HG03175 (cell line): ENCODE data around the gene OPRL1.
"Not testable (repeated sequence)": the region's sequence is repeated elsewhere in the genome, so short reads cannot be mapped to it uniquely, and the experiment has no call there.

Experiments used
- ATAC-seq: cut with Tn5 transposase; IDR thresholded peaks from one replicate; pipeline ENCODE4 v1.9.1; 2021; ENCODE audit warnings: mild to moderate bottlenecking, moderate library complexity; ENCODE audit not compliant: unreplicated experiment

OPRL1 gene

DNA sequence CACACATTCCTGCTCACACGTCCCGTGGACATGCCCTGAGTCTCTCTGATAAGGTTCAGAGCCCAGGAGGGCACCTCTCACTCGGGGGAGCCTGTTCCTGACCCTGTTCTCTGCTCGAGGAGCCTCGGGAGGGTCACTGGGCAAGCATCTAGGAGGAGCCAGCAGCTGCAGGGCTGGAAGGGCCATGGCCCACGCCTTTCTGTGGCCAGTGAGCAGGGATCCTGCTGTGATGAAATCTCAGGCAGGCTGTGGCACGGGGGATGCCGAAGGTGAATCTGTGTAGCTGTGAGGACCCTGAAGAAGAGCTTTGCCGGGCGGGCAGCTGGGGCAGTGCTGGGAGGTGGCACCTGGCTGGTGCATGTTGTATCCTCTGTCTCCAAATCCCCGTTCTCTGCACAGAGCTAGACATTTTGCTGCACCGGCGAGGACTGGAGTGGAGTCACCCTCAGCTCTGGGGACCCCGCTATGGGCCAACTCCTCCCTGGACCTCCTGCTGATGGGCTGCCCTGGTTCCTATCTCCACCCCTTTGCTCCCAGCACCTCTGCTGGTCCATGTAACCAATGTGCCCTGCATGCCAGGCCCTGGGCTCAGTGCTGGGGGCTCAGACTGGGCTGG lies 34.6 kb downstream of the OPRL1 start:
- ATAC-seq, result no peak

DNA sequence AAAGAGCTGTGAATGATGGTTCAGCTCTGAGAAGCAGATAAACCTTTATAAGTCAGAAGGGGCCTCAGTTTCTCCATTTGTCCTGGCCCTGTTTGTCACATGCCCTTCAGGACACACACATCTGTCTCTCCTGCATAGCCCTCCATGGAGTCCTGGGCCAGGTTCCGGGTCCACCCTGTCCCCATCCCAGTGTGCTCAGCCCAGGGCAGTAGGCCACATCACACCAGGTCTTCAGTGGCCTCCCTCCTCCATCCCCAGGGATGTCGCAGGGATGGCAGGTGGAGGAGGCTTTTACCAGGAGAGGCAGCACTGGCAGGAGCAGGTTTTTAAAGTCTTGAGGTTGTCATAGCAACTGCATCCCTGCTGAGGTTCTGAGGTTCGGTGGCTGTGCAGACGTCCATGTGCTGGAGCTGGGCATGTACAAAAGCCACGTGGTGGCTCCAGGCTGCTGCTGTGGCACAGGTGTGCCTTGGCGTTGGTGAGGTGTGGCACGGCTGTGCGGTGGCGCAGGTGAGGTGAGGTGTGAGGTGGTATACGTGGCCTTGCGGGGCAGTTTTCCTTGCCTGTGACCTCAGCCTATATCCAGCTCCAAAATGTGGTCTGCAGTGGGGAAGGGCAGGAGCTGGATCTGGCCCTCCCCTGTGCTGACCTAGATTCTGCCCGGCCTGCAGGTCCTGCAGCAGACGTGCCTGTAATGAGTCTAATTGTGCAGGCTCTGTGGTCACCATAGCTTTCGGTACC lies 35.5 kb downstream of the OPRL1 start:
- no peak for ATAC-seq

DNA sequence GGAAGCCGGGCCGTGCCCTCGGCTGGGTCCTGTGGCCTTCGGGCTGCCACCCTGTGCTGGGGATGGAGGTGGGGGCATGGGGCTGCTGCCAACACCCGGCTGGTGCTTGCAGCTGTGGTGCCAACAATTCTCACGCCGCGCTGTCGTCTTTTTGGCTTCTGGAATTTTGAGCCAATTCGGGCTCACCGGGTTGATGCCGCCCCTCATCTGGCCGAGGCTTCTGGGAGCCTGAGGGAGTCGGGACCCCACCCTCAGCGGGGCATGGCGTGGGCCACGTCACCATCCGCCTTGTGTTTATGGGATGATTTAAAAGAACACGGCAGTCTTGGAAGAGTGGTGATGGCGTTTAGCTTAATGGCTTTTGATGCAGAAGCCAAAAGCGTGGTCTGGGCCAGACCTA lies 36.1 kb downstream of the OPRL1 start:
- no peak for ATAC-seq

DNA sequence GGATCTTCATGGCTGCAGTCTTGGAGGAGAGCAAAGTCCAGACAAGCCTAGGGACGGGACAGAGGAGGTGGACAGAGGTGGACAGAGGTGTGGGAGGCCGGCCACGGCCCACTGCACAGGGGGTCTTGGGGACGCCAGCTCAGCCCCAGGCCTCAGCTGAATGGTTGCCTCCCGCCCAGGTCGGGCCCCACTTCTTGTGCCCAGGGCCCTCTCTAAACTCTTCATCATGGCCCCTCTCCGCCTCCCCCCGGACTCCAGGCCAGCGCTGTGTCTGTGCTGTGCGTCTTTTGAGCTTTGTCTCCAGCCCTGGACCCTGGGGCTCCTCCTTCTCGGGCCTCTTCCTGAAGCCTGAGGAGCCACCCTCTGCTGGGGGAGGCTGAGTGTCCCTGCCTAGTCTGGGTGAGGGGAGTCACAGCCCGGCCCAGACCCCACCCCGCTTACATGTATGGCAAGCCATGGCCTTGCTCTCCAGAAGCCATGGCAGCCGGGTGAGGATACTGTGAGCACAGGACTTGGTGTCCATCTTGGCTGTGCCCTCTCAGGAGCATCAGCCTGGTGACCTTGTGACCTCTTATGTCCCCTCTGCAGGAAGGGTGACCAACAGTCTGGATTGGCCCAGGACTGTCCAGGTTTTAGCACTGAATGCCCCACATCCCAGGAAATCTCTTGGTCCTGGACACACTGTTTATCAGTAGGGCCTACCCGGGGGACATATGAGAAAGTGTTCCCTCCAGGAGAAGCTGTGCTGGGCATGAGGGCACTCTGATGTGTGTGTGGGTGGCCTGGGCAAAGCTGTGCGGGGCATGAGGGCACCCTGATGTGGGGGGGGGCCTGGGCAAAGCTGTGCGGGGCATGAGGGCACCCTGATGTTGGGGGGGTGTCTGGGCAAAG lies 36.9 kb downstream of the OPRL1 start:
- ATAC-seq, result no peak

DNA sequence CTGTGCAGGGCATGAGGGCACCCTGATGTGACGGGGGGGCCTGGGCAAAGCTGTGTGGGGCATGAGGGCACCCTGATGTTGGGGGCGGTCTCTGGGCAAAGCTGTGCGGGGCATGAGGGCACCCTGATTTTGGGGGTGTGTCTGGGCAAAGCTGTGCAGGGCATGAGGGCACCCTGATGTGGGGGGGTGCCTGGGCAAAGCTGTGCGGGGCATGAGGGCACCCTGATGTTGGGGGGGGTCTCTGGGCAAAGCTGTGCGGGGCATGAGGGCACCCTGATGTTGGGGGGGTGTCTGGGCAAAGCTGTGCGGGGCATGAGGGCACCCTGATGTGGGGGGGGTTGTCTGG lies 37.5 kb downstream of the OPRL1 start:
- ATAC-seq, result not testable (repeated sequence)

DNA sequence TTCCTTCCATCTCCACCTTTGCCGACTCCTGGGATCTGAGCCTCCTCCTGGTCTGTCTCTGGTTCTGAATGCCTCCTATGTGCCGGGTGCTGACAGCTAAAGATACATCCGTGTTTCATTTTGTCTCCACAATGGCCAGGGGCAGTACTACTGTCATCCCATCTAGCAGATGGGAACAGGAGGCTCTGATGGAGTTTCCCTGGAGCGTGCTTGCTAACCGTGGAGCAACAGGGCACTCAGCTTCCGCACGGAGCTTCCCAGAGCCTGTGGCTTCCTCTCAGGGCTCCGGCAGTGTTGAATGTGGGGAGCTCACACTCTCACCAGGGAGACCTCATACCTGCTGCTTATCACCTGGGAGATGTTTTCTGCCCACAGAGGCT lies 39.4 kb downstream of the OPRL1 start:
- no peak for ATAC-seq

DNA sequence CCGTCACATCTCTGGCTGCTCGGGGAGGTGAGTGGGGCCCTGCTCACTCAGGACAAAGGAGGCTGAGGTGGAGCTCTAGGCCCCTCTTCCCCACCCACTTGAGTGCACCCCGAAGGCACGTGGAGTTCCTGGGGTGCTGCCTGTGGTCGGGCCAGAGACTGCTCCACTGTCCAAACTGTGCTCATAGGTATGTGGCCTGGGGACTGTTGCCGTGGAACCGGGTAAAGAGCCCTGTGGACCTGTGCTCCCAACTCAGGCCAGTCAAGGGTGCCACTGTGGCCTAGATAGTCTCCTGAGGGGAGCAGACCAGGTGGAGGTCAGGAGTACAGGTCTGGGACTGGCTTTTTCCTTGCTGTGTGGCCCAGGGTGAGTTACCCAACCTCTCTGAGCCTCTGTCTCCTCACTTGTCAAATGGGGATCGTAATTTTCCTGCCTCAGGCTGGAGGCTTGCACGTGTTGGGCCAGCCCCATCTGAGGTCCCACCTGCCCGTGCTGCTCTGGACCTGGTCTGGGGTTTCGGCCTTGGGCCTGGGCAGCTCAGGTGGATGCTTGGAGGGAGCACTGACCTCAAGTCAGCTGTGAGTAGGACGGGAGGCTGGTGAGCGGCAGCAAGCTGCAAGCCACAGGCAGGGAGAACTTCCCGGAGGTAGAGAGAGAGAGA lies 39.9 kb downstream of the OPRL1 start:
- no peak for ATAC-seq

DNA sequence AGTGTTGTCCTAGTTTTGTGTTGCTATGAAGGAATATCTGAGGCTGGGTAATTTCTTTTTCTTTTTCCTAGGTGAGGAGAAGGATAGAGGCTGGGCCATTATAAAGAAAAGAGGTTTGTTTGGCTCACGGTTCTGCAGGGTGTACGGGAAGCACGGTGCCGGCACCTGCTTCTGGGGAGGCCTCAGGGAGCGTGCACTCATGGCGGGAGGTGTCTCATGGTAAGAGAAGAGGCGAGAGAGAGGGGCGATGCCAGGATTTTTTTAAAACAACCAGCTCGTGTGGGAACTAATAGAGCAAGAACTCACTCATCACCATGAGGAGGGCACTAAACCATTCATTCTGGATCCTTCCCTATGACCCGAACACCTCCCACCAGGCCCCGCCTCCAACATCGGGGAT lies 41.7 kb downstream of the OPRL1 start:
- ATAC-seq, result no peak

DNA sequence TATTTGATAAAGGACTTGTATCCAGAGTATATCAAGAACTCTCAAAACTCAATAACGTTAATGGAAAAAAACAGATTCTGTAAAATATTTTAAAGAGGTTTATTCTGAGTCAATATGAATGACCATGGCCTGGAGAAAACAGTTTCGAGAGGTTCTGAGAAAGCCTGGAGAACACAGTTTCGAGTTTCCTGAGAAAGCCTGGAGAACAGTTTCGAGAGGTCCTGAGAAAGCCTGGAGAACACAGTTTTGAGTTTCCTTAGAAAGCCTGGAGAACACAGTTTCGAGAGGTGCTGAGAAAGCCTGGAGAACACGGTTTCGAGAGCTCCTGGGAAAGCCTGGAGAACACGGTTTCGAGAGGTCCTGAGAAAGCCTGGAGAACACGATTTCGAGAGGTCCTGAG lies 43.0 kb downstream of the OPRL1 start:
- ATAC-seq, result not testable (repeated sequence)

DNA sequence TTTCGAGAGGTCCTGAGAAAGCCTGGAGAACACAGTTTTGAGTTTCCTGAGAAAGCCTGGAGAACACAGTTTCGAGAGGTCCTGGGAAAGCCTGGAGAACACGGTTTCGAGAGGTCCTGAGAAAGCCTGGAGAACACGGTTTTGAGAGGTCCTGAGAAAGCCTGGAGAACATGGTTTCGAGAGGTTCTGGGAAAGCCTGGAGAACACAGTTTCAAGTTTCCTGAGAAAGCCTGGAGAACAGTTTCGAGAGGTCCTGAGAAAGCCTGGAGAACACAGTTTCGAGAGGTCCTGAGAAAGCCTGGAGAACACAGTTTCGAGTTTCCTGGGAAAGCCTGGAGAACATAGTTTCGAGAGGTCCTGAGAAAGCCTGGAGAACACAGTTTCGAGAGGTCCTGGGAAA lies 43.6 kb downstream of the OPRL1 start:
- ATAC-seq, result not testable (repeated sequence)

DNA sequence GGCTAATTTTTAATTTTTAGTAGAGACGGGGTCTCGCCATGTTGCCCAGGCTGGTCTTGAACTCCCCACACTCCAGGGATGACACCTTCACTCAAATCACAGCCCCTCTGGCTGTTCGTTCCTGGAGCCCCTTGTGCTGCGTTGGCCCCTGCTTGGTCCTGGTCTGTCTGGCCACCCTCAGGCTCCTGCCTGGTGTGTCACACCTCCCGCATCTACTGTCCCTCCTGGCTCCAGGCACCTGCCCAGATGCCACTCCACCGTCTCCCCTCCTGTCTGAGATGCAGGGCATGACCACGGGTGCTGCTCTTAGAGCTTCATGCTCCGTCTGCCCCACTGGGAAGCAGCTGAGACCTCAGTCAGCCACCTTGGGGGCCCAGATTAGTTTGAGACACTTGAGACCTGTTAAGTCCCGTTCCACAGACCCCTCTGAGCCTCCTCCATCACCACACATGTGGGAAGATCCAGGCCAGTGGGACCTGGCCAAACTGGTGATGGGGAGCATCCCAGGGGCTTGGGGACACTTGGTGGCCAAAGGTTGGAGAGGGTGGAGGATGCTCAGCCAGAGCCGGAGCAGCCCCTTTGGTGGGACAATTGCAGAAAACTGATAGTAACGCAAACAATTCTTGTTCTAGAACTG lies 49.4 kb downstream of the OPRL1 start:
- ATAC-seq, result no peak

DNA sequence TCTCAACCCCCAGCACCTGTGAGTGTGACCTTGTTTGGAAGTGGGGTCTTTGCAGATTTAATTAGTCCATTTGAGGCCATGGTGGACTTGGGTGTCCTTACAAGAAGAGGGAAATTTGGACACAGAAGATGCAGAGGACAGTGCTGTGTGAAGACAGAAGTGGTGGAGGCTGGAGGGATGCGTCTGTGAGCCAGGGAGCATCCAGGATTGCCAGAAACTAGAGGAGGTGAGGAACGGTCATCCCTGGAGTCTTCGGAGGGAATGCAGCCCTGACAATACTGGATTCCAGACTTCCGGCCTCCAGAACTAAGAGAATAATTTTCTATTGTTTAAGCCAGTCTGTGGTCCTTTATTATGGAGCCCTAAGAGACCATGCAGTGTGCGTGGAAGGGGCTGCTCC lies 50.4 kb downstream of the OPRL1 start:
- ATAC-seq, result no peak

DNA sequence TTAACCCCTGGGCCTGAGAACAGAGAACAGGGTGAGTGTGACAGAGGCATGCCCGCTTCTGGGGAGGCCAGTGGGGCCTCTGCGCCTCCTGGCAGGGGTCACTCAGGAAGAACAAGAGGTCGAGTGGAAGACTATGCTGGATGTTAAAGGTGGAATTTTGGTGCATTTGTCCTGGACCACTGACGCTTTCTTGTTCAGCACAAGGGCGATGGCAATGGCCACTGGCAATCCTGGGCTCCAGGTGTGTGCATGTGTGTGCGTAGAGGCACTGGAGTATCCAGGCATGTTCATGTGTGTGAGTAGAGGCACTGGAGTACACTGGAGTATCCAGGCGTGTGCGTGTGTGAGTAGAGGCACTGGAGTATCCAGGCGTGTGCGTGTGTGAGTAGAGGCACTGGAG lies 51.0 kb downstream of the OPRL1 start:
- no peak for ATAC-seq

DNA sequence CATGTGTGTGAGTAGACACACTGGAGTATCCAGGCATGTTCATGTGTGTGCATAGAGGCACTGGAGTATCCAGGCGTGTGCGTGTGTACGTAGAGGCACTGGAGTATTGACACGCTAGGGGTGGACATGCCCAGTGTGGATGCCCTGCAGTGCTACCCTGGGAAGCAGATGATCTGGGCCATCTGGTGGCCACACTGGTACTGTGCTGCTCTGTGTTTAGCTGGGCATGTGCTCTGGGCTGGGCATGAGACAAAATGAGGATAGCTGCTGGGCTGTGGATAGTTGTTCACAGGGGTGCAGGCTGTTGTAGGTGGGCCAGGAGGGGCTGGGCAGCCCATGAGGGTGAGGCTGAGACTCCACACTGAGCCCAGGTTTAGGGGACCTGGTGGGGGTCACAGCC lies 51.5 kb downstream of the OPRL1 start:
- ATAC-seq, result no peak

DNA sequence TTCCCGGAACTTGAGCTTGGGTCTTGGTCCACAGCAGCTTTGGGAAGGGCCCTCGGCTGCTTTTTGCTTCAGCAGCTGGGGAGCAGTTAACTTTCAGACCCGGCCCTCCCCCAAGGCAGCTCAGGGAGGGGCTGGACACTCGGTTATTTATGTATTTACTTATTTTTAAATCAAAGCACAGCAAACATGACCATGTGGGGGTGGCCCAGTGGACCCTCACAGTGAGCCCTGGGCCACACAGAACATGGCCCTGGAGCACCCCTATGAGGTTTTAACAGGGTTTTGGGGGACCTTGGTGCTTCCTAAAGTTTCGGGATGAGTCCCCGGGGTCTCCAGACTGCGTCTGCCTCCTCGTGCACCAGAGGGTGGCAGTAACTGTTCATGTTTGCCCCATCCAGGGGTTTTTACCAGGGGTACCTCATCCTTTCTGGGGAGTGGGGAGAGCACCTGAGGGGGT lies 54.1 kb downstream of the OPRL1 start:
- ATAC-seq, result no peak

DNA sequence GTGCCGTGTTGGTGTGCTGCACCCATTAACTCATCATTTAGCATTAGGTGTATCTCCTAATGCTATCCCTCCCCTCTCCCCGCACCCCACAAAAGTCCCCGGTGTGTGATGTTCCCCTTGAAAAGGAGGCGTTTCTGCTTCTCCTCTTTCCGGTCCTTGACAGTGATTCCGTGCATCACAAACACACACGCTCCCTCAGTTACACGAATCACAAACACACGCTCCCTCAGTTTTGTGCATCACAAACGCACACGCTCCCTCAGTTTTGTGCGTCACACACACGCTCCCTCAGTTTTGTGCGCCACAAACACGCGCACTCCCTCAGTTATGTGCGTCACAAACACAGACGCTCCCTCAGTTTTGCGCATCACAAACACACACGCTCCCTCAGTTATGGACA lies 54.9 kb downstream of the OPRL1 start:
- not testable (repeated sequence) for ATAC-seq

DNA sequence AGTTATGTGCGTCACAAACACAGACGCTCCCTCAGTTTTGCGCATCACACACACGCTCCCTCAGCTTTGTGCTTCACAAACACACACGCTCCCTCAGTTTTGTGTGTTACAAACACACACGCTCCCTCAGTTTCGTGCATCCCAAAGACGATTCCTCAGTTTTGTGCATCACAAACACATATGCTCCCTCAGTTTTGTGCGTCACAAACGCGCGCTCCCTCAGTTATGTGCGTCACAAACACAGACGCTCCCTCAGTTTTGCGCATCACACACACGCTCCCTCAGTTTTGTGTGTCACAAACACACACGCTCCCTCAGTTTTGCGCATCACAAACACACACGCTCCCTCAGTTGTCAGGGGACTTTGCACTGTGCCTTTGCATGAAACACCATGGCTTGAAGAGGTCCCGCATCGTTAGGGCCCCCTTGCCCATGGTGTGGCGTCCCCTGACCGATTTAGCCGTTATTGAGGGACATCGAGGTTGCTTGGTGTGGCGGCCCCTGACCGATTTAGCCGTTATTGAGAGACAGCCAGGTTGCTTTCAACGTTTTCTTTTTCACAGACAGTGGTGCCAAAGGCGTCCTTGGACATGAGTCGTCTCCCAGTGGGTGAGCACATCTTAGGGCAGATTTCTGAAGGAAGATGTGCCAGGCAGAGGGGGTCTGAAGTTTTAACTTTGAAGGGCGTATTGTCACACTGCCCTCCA lies 56.3 kb downstream of the OPRL1 start:
- ATAC-seq, result no peak

DNA sequence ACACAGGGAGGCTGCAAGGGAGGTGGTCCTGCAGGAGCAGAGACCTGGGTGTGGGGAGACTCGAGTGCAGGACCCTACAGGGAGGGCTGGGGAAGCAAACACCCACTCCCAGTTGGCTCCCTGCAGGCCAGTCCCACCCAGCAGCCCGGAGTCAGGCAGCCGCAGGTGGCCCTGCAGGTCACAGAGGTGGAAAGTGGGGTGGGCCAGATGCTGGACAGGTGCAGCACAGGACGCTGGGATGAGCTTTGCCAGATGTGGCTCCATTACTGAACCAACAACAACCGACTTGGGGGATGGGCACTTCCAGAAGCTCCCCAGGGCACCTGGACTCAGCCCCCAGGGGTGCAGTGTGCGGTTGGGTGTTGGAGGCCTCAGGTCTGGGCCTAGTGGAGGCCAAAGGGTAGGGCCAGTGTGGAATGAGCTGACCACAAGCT lies 57.7 kb downstream of the OPRL1 start:
- ATAC-seq, result no peak

DNA sequence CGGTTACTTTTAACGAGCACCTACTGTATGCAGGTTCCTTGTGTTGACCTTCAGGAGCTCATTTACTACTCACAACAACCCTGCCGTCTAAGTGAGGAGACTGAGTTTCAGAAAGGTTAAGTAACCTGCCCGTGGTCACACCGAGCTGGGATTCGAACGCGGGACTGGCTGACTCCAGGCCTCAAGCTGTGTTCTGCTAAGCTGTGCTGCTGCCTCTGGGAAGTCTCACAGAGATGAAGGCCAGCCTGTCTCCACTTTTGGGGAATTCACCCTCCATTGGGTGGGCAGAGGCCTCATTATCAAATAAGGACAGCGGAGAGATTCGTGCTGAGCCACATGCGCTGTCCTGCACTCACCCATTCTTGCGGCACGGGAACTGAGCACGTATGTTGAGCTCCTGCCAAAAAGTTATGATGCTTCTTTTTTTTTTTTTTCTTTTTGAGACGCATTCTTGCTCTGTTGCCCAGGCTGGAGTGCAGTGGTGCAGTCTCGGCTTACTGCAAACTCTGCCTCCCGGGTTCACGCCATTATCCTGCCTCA lies 58.5 kb downstream of the OPRL1 start:
- no peak for ATAC-seq
